IPS-18a (cell line): Measurements from ENCODE around the gene SYCP2L.
"Not testable (repeated sequence)": the region's sequence is repeated elsewhere in the genome, so short reads cannot be mapped to it uniquely, and the experiment has no call there.

Experiments
- H3K27ac ChIP-seq: one replicate; pipeline ENCODE4 v1.5.1; 2013; ENCODE audit warnings: low read length
- H3K27me3 ChIP-seq: one replicate; pipeline ENCODE4 v1.6.1; 2013; ENCODE audit warnings: mild to moderate bottlenecking, low read length; ENCODE audit not compliant: control insufficient read depth, insufficient read depth
- H3K36me3 ChIP-seq: one replicate; pipeline ENCODE4 v1.6.1; 2013; ENCODE audit warnings: low read depth, low read length; ENCODE audit not compliant: control insufficient read depth
- H3K4me1 ChIP-seq: one replicate; pipeline ENCODE4 v1.6.1; 2013; ENCODE audit warnings: low read depth, low read length; ENCODE audit not compliant: control insufficient read depth
- H3K4me3 ChIP-seq: one replicate; pipeline ENCODE4 v1.5.1; 2013; ENCODE audit warnings: low read length
- H3K9ac ChIP-seq: one replicate; pipeline ENCODE4 v1.6.1; 2013; ENCODE audit warnings: mild to moderate bottlenecking, low read length, moderate library complexity
- H3K9me3 ChIP-seq: one replicate; pipeline ENCODE4 v1.6.1; 2013; ENCODE audit warnings: low read depth, low read length; ENCODE audit not compliant: control insufficient read depth

SYCP2L gene

GRCh38 chr6:10961837-10962236 is 75.0 kb downstream of the SYCP2L start:
- Histone ChIP-seq H3K4me1 (peaks cover 5% of the 10 kb centered on the region), H3K4me3 (no peak overlapping the region), H3K27ac (no peak overlapping the region), H3K9ac (no peak overlapping the region), H3K27me3 (peaks cover 43% of the 10 kb centered on the region), H3K36me3 (no peaks in the 10 kb centered on the region), H3K9me3 (no peaks in the 10 kb centered on the region)

GRCh38 chr6:10962673-10963072 is 75.8 kb downstream of the SYCP2L start:
- H3K9me3 ChIP-seq = no peaks in the 10 kb centered on the region
- peaks cover 43% of the 10 kb centered on the region for H3K27me3 ChIP-seq
- H3K36me3 ChIP-seq = no peaks in the 10 kb centered on the region
- H3K4me1 ChIP-seq = peaks cover 5% of the 10 kb centered on the region
- H3K9ac ChIP-seq = no peak overlapping the region
- H3K27ac ChIP-seq = no peak overlapping the region
- no peak overlapping the region for H3K4me3 ChIP-seq

GRCh38 chr6:10963113-10963512 is 76.3 kb downstream of the SYCP2L start:
- H3K27ac ChIP-seq = no peak overlapping the region
- H3K9me3 ChIP-seq = no peaks in the 10 kb centered on the region
- peaks cover 5% of the 10 kb centered on the region for H3K4me1 ChIP-seq
- H3K9ac ChIP-seq = no peak overlapping the region
- H3K27me3 ChIP-seq = peaks cover 43% of the 10 kb centered on the region
- no peaks in the 10 kb centered on the region for H3K36me3 ChIP-seq
- no peak overlapping the region for H3K4me3 ChIP-seq

- Histone ChIP-seq H3K27me3 (peaks cover 43% of the 10 kb centered on the region), H3K9ac (no peak overlapping the region), H3K27ac (no peak overlapping the region), H3K4me3 (no peak overlapping the region), H3K4me1 (peaks cover 5% of the 10 kb centered on the region), H3K36me3 (no peaks in the 10 kb centered on the region), H3K9me3 (no peaks in the 10 kb centered on the region)
Observed at GRCh38 chr6:10964684-10965083, 77.8 kb downstream of the SYCP2L start.

GRCh38 chr6:10968776-10969175 is 81.9 kb downstream of the SYCP2L start:
- H3K27me3 ChIP-seq = peaks cover 11% of the 10 kb centered on the region
- H3K4me1 ChIP-seq = no peaks in the 10 kb centered on the region
- no peak overlapping the region for H3K27ac ChIP-seq
- H3K36me3 ChIP-seq = no peaks in the 10 kb centered on the region
- no peaks in the 10 kb centered on the region for H3K9me3 ChIP-seq
- no peak overlapping the region for H3K4me3 ChIP-seq
- H3K9ac ChIP-seq = no peak overlapping the region

- no peak overlapping the region for H3K9ac ChIP-seq
- H3K4me1 ChIP-seq = no peaks in the 10 kb centered on the region
- H3K4me3 ChIP-seq = no peak overlapping the region
- H3K27me3 ChIP-seq = no peaks in the 10 kb centered on the region
- H3K27ac ChIP-seq = no peak overlapping the region
- H3K9me3 ChIP-seq = no peaks in the 10 kb centered on the region
- no peaks in the 10 kb centered on the region for H3K36me3 ChIP-seq
Observed at GRCh38 chr6:10970731-10971130, 83.9 kb downstream of the SYCP2L start.

GRCh38 chr6:10972196-10972595 is 85.3 kb downstream of the SYCP2L start:
- H3K27ac ChIP-seq = no peak overlapping the region
- no peaks in the 10 kb centered on the region for H3K4me1 ChIP-seq
- no peak overlapping the region for H3K4me3 ChIP-seq
- H3K27me3 ChIP-seq = no peaks in the 10 kb centered on the region
- no peak overlapping the region for H3K9ac ChIP-seq
- H3K36me3 ChIP-seq = no peaks in the 10 kb centered on the region
- no peaks in the 10 kb centered on the region for H3K9me3 ChIP-seq

- H3K36me3 ChIP-seq = no peaks in the 10 kb centered on the region
- H3K9ac ChIP-seq = no peak overlapping the region
- H3K27me3 ChIP-seq = no peaks in the 10 kb centered on the region
Observed at GRCh38 chr6:10976571-10976970, 89.7 kb downstream of the SYCP2L start.

GRCh38 chr6:10977231-10977968 is 90.5 kb downstream of the SYCP2L start:
- Histone ChIP-seq H3K4me3 (no peak overlapping the region), H3K9me3 (no peaks in the 10 kb centered on the region), H3K36me3 (no peaks in the 10 kb centered on the region), H3K27ac (no peak overlapping the region), H3K9ac (no peak overlapping the region), H3K4me1 (peaks cover 3% of the 10 kb centered on the region), H3K27me3 (no peaks in the 10 kb centered on the region)

More at GRCh38 chr6:10976571-10976970, 89.7 kb downstream of the SYCP2L start:
- Histone ChIP-seq H3K27ac (no peak overlapping the region), H3K9me3 (no peaks in the 10 kb centered on the region), H3K4me3 (no peak overlapping the region), H3K4me1 (peaks cover 3% of the 10 kb centered on the region)

- peaks cover 3% of the 10 kb centered on the region for H3K4me1 ChIP-seq
- no peak overlapping the region for H3K4me3 ChIP-seq
- no peaks in the 10 kb centered on the region for H3K36me3 ChIP-seq
- H3K27ac ChIP-seq = no peak overlapping the region
- no peaks in the 10 kb centered on the region for H3K27me3 ChIP-seq
- no peak overlapping the region for H3K9ac ChIP-seq
- H3K9me3 ChIP-seq = no peaks in the 10 kb centered on the region
Observed at GRCh38 chr6:10979603-10980002, 92.8 kb downstream of the SYCP2L start.

GRCh38 chr6:10981409-10981808 is 94.6 kb downstream of the SYCP2L start:
- no peak overlapping the region for H3K27ac ChIP-seq

GRCh38 chr6:10984959-10985358 is 98.1 kb downstream of the SYCP2L start:
- H3K27me3 ChIP-seq, H3K9me3 ChIP-seq, H3K4me3 ChIP-seq, H3K36me3 ChIP-seq, H3K27ac ChIP-seq, H3K9ac ChIP-seq, H3K4me1 ChIP-seq: not testable (repeated sequence)

More at GRCh38 chr6:10981409-10981808, 94.6 kb downstream of the SYCP2L start:
- no peaks in the 10 kb centered on the region for H3K36me3 ChIP-seq
- no peak overlapping the region for H3K9ac ChIP-seq
- H3K4me1 ChIP-seq = peaks cover 3% of the 10 kb centered on the region
- no peaks in the 10 kb centered on the region for H3K27me3 ChIP-seq
- no peaks in the 10 kb centered on the region for H3K9me3 ChIP-seq
- no peak overlapping the region for H3K4me3 ChIP-seq
